HCT116 (cell line): ENCODE data around the gene LRIT2. TPM values are rescaled to one million over a fixed set of nuclear protein-coding genes. Genes with fewer than 3 reads are reported as not detected.

Experiments
- ATAC-seq: fragments of 200-7000 bp; cut with Tn5 transposase; 2 replicates; pipeline ENCODE4 v1.9.1; 2020; ENCODE audit warnings: mild to moderate bottlenecking, moderate library complexity
- BruUV-seq: library from RNA; stranded (reverse); fragments of 400-500 nt; replicated peaks from 2 replicates; lab custom pipeline; 2021; lab: Mats Ljungman, UMichigan
- CTCF ChIA-PET: fragments of 300-600 bp; sonication (Branson Sonifier 250); formaldehyde crosslinking; loops from one replicate; lab custom pipeline; 2021; ENCODE audit warnings: antibody characterized with exemption; lab: Charles Lee
- POLR2A ChIA-PET: fragments of 300-600, 350-600 bp; sonication (Branson Sonifier 250); formaldehyde crosslinking; loops from one replicate; lab custom pipeline; 2021; ENCODE audit warnings: antibody characterized with exemption; lab: Charles Lee
- RAD21 ChIA-PET, 2 experiments: fragments of 300-600 bp; sonication (Branson Sonifier 250); formaldehyde crosslinking; loops; one replicate each; lab custom pipeline; 2023; ENCODE audit warnings: low total read pairs in 2 of 2; ENCODE audit not compliant: uncharacterized antibody in 2 of 2, unreplicated experiment in 2 of 2, low non-redundant PET in 1 of 2; lab: Charles Lee
- DNase-seq: peaks from one replicate; pipeline ENCODE4 v3.0.0-alpha.2; 2010; ENCODE audit warnings: low read depth, low spot score
- H2AFZ ChIP-seq: fragments of 200-600 bp; shearing (Covaris generic), sonication (generic); 2 replicates; pipeline ENCODE4 v1.6.1; 2017; ENCODE audit warnings: low read depth, mixed run types, mixed read lengths, antibody characterized with exemption, low read length; ENCODE audit not compliant: poor library complexity, severe bottlenecking
- H3K27ac ChIP-seq: 2 replicates; pipeline ENCODE4 v1.5.1; 2012; ENCODE audit warnings: low read depth, low read length
- H3K27me3 ChIP-seq: fragments of 200-600 bp; sonication (generic); 2 replicates; pipeline ENCODE4 v1.6.1; 2016; ENCODE audit warnings: mixed run types, low read length, mixed read lengths; ENCODE audit not compliant: insufficient read depth
- H3K36me3 ChIP-seq, 2 experiments: fragments of 200-500 bp in 1 of 2; fragments of 200-600 bp in 1 of 2; sonication (Bioruptor generic) in 1 of 2; sonication (generic) in 1 of 2; 2 replicates each; pipeline versions ENCODE4 v1.5.1 to v1.6.1; 2014 to 2016; ENCODE audit warnings: low read length in 2 of 2, inconsistent platforms in 1 of 2, mixed read lengths in 1 of 2, mixed run types in 1 of 2; ENCODE audit not compliant: insufficient read depth in 2 of 2, control insufficient read depth in 1 of 2
- H3K4me1 ChIP-seq, 2 experiments: fragments of 200-600 bp in 1 of 2; sonication (generic) in 1 of 2; 2 replicates each; pipeline versions ENCODE4 v1.5.1 to v1.6.1; 2012 to 2017; ENCODE audit warnings: low read length in 2 of 2, inconsistent platforms in 1 of 2, mild to moderate bottlenecking in 1 of 2, mixed read lengths in 1 of 2, mixed run types in 1 of 2, moderate library complexity in 1 of 2; ENCODE audit not compliant: insufficient read depth in 2 of 2, control insufficient read depth in 1 of 2
- H3K4me2 ChIP-seq: fragments of 200-600 bp; sonication (generic); 2 replicates; pipeline ENCODE4 v1.6.1; 2017; ENCODE audit warnings: mixed run types, low read length, mixed read lengths
- H3K4me3 ChIP-seq, 2 experiments: fragments of 200-600 bp in 1 of 2; sonication (generic) in 1 of 2; replicated peaks in 1 of 2; 2 replicates each; pipeline ENCODE4 v1.5.1; 2011 to 2016; ENCODE audit warnings: low read length in 2 of 2, control low read depth in 1 of 2, low read depth in 1 of 2, mild to moderate bottlenecking in 1 of 2, mixed read lengths in 1 of 2, mixed run types in 1 of 2
- H3K79me2 ChIP-seq: fragments of 200-600 bp; sonication (generic); 2 replicates; pipeline ENCODE4 v1.6.1; 2017; ENCODE audit warnings: mild to moderate bottlenecking, mixed run types, low read length, moderate library complexity, mixed read lengths; ENCODE audit not compliant: insufficient read depth
- H3K9ac ChIP-seq: fragments of 200-600 bp; sonication (generic); 2 replicates; pipeline ENCODE4 v1.6.1; 2016; ENCODE audit warnings: low read length, mixed read lengths
- H3K9me2 ChIP-seq: fragments of 200-600 bp; sonication (generic), shearing (Covaris generic); 2 replicates; pipeline ENCODE4 v1.6.1; 2017; ENCODE audit warnings: mixed run types, mild to moderate bottlenecking, moderate library complexity; ENCODE audit not compliant: insufficient read depth
- H3K9me3 ChIP-seq, 2 experiments: fragments of 200-500 bp in 1 of 2; fragments of 200-600 bp in 1 of 2; sonication (Bioruptor generic) in 1 of 2; sonication (generic) in 1 of 2; 2 replicates each; pipeline ENCODE4 v1.6.1; 2014 to 2017; ENCODE audit warnings: low read length in 2 of 2, mixed read lengths in 2 of 2, inconsistent platforms in 1 of 2, low read depth in 1 of 2, mild to moderate bottlenecking in 1 of 2, mixed run types in 1 of 2, moderate library complexity in 1 of 2; ENCODE audit not compliant: control insufficient read depth in 1 of 2, insufficient read depth in 1 of 2
- H4K20me1 ChIP-seq: fragments of 200-600 bp; sonication (generic), shearing (Covaris generic); 2 replicates; pipeline ENCODE4 v1.6.1; 2017; ENCODE audit warnings: mixed run types, mild to moderate bottlenecking, moderate library complexity; ENCODE audit not compliant: insufficient read depth
- ATF3 ChIP-seq: IDR thresholded peaks from 2 replicates; pipeline ENCODE4 v1.6.1; 2012
- CBX3 ChIP-seq: IDR thresholded peaks from 2 replicates; pipeline ENCODE4 v1.6.1; 2012; ENCODE audit warnings: low read depth
- CTCF ChIP-seq, 3 experiments: fragments of 200-600 bp in 1 of 3; sonication (generic) in 1 of 3; IDR thresholded peaks in 2 of 3; conservative IDR thresholded peaks in 1 of 3; 2 replicates each; pipeline ENCODE4 v1.5.1; 2012 to 2017; ENCODE audit warnings: low read depth in 2 of 3, low read length in 2 of 3, antibody characterized with exemption in 1 of 3, borderline replicate concordance in 1 of 3, control low read depth in 1 of 3, mild to moderate bottlenecking in 1 of 3, mixed read lengths in 1 of 3, mixed run types in 1 of 3, moderate library complexity in 1 of 3; ENCODE audit not compliant: insufficient read depth in 1 of 3
- EGR1 ChIP-seq: IDR thresholded peaks from 2 replicates; pipeline ENCODE4 v1.6.1; 2012; ENCODE audit warnings: low read depth
- ELF1 ChIP-seq: IDR thresholded peaks from 2 replicates; pipeline ENCODE4 v1.6.1; 2012; ENCODE audit warnings: low read depth, borderline replicate concordance
- EZH2 ChIP-seq: fragments of 200-600 bp; sonication (generic); IDR thresholded peaks from 2 replicates; pipeline ENCODE4 v1.6.1; 2017; ENCODE audit warnings: antibody characterized with exemption, mixed run types
- FOSL1 ChIP-seq: IDR thresholded peaks from 2 replicates; pipeline ENCODE4 v1.6.1; 2012; ENCODE audit warnings: low read depth
- JUND ChIP-seq: IDR thresholded peaks from 2 replicates; pipeline ENCODE4 v1.6.1; 2012
- MAX ChIP-seq: IDR thresholded peaks from 2 replicates; pipeline ENCODE4 v1.6.1; 2012
- RAD21 ChIP-seq: IDR thresholded peaks from 2 replicates; pipeline ENCODE4 v1.6.1; 2012; ENCODE audit warnings: low read depth, mild to moderate bottlenecking
- SP1 ChIP-seq: IDR thresholded peaks from 2 replicates; pipeline ENCODE4 v1.6.1; 2012; ENCODE audit warnings: low read depth
- SRF ChIP-seq: IDR thresholded peaks from 2 replicates; pipeline ENCODE4 v1.6.1; 2012; ENCODE audit warnings: low read depth
- YY1 ChIP-seq: IDR thresholded peaks from 2 replicates; pipeline ENCODE4 v1.6.1; 2011; ENCODE audit warnings: low read length, low read depth, moderate library complexity, mild to moderate bottlenecking; ENCODE audit not compliant: insufficient replicate concordance; ENCODE audit errors: extremely low read depth
- ZBTB33 ChIP-seq: IDR thresholded peaks from 2 replicates; pipeline ENCODE4 v1.6.1; 2011; ENCODE audit warnings: mild to moderate bottlenecking, low read length, moderate library complexity; ENCODE audit not compliant: insufficient replicate concordance; ENCODE audit errors: extremely low read depth
- ZFX ChIP-seq: fragments of 450-650 bp; IDR thresholded peaks from 2 replicates; pipeline ENCODE4 v1.6.1; 2017
- ZNF274 ChIP-seq: fragments of 200-500 bp; sonication (Bioruptor generic); IDR thresholded peaks from 2 replicates; pipeline ENCODE4 v1.6.1; 2014; ENCODE audit warnings: mild to moderate bottlenecking, low read depth, low read length, inconsistent platforms
- intact Hi-C: fragments of 100-400 bp; cut with micrococcal nuclease; formaldehyde crosslinking; loops from 2 replicates; pipeline ENCODE4 v1.10.0; 2022
- total RNA-seq: library from RNA; stranded (reverse); gene quantifications from one replicate; pipeline ENCODE4 v1.2.1, GENCODE V29; 2021; ENCODE audit not compliant: unreplicated experiment

The LRIT2 gene
- total RNA-seq, 1 experiment from 2014 or later, result not detected

GRCh38 chr10:84200537-84201243 lies 24.7 kb downstream of the LRIT2 start:
- peaks cover 19% of the 10 kb centered on the region for H3K27me3 ChIP-seq
- intact Hi-C loops, result no loop called here
- H3K9ac ChIP-seq, result no peak overlapping the region
- H4K20me1 ChIP-seq, result no peaks in the 10 kb centered on the region
- no peaks in the 10 kb centered on the region for H3K79me2 ChIP-seq
- ChIA-PET CTCF (no interaction called here), RAD21 (no interaction called here), POLR2A (no interaction called here)
- no peaks in the 10 kb centered on the region for H3K9me2 ChIP-seq
- H3K27ac ChIP-seq, result no peak overlapping the region
- no peak for TF ChIP-seq JUND
- TF ChIP-seq SRF, result no peak
- TF ChIP-seq ELF1, result no peak
- TF ChIP-seq SP1, result no peak
- H3K4me3 ChIP-seq, result no peak overlapping the region
- no peak overlapping the region for H2AFZ ChIP-seq
- DNase-seq (no peak), ATAC-seq (no peak)
- H3K9me3 ChIP-seq, result no peaks in the 10 kb centered on the region
- no peak overlapping the region for H3K4me2 ChIP-seq
- H3K36me3 ChIP-seq, result no peaks in the 10 kb centered on the region
- H3K4me1 ChIP-seq, result no peaks in the 10 kb centered on the region
- BruUV-seq, result no TSS peak

- Histone ChIP-seq H3K9me3 (no peaks in the 10 kb centered on the region), H3K4me1 (no peaks in the 10 kb centered on the region), H3K4me3 (no peak overlapping the region), H3K4me2 (no peak overlapping the region), H4K20me1 (no peaks in the 10 kb centered on the region), H2AFZ (no peak overlapping the region), H3K9me2 (no peaks in the 10 kb centered on the region), H3K36me3 (no peaks in the 10 kb centered on the region), H3K9ac (no peak overlapping the region), H3K27me3 (peaks cover 19% of the 10 kb centered on the region), H3K27ac (no peak overlapping the region), H3K79me2 (no peaks in the 10 kb centered on the region)
- ChIA-PET RAD21 (no interaction called here), POLR2A (no interaction called here), CTCF (no interaction called here)
- intact Hi-C loops, result no loop called here
- BruUV-seq, result no TSS peak
- ATAC-seq, result no peak
- DNase-seq, result no peak
- TF ChIP-seq ZNF274 (no peak), RAD21 (no peak), CBX3 (no peak), YY1 (no peak), ZBTB33 (no peak), EGR1 (no peak), CTCF (IDR thresholded peaks at IDR 0.05 in 2 of 3, conservative IDR thresholded peaks at IDR 0.05 in 1 of 3; ENCODE audit: borderline replicate concordance in 1 of 3, insufficient read depth in 1 of 3, low read depth in 2 of 3, low read length in 2 of 3) (no peak), MAX (no peak), FOSL1 (no peak), ATF3 (no peak), SP1 (no peak), EZH2 (no peak), ZFX (no peak)
Measured at GRCh38 chr10:84198206-84198915, 27.0 kb downstream of the LRIT2 start.
